ENCODE measurements around the gene CEP295NL.

GRCh38 chr17:78940258-78940657 is 37.3 kb upstream of the CEP295NL start:
- TF ChIP-seq POLR2A (IDR thresholded peaks at IDR 0.05) (no peak), CTCF (IDR thresholded peaks at IDR 0.05) (no peak)

All from uterus (tissue), 2 donors.